ENCODE measurements around the gene CLDN10.

GRCh38 chr13:95579303-95579702 is 26.8 kb downstream of the CLDN10 start:
- TF ChIP-seq POLR2A (IDR thresholded peaks at IDR 0.05) = no peak
- no peak for TF ChIP-seq CTCF (IDR thresholded peaks at IDR 0.05)
